T-helper 2 cell treated with Interferon-gamma antibody and Interleukin-4, amounts not matched to agents 100 ng/mL and 5 ng/mL, for 36 hours (primary cell): ENCODE measurements around the gene LRP1B. TPM values are rescaled to one million over a fixed set of nuclear protein-coding genes. Genes with fewer than 3 reads are reported as not detected.

Experiments
- intact Hi-C: fragments of 100-400 bp; cut with micrococcal nuclease; formaldehyde crosslinking; loops from one replicate; pipeline ENCODE4 v1.15.1; 2023
- total RNA-seq: library from RNA; stranded (reverse); gene quantifications from 2 replicates; pipeline ENCODE4 v1.2.3, GENCODE V29; 2022

The LRP1B gene
- total RNA-seq, 1 donor from 2014 or later, result not detected

DNA sequence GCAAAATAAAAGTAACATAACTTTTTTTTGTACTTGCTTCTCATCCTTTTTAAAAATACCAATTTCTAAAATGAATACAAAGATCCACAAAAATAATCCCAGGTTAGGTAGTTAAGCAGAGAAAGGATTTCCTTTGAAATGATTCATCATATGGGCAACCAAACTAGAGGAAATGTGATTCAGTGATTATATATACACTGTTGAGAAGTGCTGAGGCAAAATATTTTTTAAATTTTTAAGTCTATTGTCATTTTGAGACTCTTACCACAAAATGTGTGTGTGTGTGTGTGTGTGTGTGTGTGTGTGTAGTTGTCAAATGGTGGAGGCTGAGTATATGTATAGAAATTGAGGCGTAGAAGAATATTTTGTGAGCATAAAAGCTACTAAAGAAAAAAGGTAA is 1075.3 kb downstream of the LRP1B start:
- intact Hi-C loops, result no loop called here

DNA sequence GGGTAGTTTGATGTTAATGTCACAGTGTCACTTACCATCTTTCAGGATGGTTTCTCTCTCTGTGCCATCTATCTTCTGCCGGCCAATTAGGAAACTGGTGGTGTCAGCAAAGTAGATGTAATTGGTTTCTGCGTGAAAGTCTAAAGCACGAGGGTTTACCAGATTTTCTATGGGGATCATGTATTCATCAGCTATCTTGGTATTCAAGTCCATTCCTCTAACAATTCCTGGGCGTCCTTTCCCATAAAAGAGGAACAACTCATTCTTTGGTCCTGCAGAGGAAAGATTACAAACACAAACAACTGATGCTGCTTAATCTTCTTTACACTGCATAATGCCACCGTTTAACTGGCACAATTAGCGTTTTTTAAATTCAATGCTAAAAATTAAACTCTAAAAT is 1081.9 kb downstream of the LRP1B start:
- intact Hi-C loops, result no loop called here

- intact Hi-C loops, result no loop called here
These were observed 1089.5 kb downstream of the LRP1B start for GRCh38 chr2:141041281-141041680.

DNA sequence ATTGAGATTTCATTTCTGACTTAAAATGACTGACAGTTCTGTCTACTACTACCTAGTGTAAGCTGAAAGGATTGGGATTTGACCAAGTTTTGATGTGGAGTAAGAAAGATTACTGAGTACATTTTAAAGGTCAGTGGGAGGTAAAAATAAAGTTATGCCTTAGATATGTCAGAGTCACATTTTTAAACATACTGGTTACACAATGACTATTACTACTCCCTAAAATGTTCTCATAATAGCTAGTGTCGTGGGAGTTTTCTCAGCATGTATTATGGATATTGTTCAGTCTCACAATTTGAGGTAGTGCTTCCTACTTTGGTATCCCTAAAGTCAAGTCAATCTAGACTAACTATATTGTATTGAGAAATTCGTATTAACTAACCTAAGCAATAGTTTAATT is 1092.5 kb downstream of the LRP1B start:
- intact Hi-C loops, result no loop called here

- intact Hi-C loops, result no loop called here
These were observed 1093.5 kb downstream of the LRP1B start for GRCh38 chr2:141037361-141037760.

DNA sequence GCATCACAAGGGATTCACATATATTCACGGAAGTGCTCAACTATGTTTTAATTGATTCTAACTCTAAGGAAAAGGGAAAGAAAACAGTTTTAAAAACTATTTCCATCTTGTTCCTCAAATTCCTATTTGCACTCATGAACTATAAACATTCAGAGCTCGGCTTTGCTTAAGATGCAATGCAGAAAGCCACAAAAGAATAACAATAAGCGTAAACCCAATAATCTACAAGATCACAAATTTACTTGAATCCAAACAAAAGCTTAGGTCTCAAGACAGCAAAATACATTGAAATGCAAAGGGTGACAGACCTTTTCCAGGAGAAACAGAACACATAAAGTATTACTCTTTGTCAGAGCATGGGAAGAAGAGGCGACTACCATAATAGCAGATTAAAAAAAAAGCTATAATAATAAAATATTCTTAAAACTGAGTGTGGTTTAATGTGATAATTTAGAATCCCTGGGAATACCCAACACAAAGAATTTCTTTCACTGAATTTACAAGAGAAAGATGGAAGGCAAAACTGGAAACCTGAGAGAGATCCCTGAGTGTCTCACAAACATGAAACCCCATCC is 1094.9 kb downstream of the LRP1B start:
- intact Hi-C loops, result no loop called here

DNA sequence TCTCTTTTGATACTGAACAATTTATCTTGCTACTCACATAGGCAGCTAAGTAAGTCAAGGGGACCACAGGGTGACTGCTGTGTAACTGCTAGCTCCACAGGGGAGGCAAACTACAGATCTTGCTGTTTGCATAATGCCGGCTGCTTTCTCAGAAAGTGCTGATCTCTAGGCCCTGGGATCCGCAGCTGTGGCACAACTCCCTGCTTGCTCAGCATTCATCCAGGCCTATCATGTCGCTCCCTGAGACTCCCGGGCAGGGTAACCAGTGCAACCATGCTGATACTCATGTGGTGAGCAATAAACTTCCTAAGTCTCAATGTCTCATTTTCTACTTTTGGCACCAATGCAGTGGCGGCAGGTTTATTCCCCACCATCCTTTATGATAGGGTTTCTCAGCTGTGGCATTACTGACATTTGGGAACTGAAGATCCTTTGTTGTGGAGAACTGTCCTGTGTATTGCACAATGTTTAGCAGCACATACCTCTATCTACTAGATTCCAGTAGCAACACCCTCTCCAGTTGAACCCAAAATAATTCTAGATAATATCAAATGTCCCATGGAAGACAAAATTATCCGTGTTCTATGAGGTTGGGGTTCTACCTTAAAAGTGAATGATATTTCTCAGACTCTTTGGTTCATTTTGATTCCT is 1101.3 kb downstream of the LRP1B start:
- intact Hi-C loops, result no loop called here

DNA sequence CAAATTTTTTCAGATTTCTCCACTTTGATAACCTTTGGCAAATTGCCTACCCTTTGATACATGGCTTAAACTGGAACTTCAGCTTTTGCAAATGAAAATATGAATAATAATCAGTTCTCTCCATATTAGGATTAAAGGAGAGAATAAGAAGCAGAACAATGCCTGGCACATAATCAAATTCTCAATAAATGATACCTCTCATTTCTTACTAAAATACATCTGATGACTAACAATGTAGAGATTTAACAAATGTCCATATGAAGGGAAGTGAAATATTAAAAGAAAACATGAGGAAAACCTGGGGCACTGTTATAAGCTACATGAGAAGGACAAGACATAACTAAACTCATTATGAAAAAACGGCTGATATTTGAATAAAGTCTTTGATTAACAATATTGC is 1103.6 kb downstream of the LRP1B start:
- intact Hi-C loops, result no loop called here

DNA sequence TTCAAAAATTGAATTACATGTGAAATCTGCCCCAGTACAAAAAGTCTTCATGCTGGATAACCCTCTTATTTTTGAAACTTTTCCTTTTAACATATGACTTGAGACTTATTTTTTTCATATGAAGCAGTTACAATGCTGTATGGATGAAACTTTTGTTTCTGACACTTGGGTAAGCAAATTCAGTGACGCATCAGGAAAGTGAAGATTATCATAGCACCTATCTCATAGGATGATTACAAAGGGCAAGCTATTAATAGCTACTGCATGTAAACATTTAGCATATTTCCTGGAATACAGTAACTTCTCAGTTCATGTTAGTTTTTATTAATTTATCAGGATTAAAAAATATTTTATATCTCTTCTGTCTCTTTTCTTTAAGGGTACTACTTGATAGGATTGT is 1109.2 kb downstream of the LRP1B start:
- intact Hi-C loops, result no loop called here

- intact Hi-C loops, result no loop called here
These were observed 1109.7 kb downstream of the LRP1B start for GRCh38 chr2:141021109-141021508.

GRCh38 chr2:141020346-141020745 is 1110.5 kb downstream of the LRP1B start:
- intact Hi-C loops, result no loop called here

DNA sequence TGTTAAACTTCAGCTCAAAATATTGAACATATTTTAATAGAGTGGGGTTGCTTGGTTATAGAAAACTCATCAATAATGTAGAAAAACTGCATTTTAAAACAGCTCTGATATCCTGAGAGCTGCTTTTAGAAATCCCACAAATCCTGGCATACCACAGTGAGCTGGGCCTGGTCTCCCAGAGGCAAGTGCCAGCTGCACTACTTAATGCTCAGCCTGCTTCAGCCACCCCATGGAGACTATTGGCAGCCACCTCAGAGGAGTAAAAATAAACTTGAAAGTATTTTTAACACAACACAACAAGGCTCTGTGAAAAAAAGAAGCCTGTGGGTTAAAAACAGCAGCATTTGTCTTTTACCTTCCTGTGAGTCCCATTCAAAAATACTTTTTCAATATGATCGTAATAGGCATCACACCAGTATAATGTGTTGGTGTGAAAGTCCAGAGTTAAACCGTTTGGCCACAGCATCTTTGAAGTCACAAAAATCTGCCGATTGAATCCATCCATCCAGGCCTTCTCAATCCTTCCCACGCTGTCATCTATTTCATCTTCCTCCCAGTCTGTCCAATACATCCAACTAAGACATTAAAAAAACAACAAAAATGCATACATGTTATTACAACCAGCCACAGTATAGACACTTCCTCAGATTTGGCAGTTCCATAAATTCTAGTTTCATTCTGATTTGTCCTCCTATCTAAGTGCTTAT is 1115.3 kb downstream of the LRP1B start:
- intact Hi-C loops, result no loop called here

GRCh38 chr2:141003967-141004657 is 1126.7 kb downstream of the LRP1B start:
- intact Hi-C loops, result no loop called here

GRCh38 chr2:141001750-141002149 is 1129.1 kb downstream of the LRP1B start:
- intact Hi-C loops, result no loop called here

- intact Hi-C loops, result no loop called here
These were observed 1132.2 kb downstream of the LRP1B start for GRCh38 chr2:140998577-140998976.

- intact Hi-C loops, result no loop called here
These were observed 1132.8 kb downstream of the LRP1B start for GRCh38 chr2:140998017-140998416.

GRCh38 chr2:140994856-140995255 is 1136.0 kb downstream of the LRP1B start:
- intact Hi-C loops, result no loop called here

DNA sequence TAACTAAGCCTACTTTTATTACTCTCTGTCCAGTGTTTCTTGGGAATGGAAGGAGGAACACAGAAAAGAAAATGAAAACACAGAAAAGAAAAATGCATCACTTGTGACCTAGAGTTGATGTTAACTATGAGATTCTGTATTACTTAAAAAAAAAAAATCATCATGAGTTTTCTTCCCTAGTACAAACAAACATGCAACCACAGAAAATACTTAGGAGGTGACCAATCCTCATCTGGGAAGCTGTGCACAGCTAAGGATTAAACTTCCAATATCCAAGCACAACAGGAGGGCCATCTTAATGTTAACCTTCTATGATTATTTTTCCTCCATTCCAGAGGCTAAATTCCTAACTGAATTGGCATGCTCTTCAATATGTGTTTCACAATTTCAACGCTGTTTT is 1140.4 kb downstream of the LRP1B start:
- intact Hi-C loops, result no loop called here

- intact Hi-C loops, result no loop called here
These were observed 1142.2 kb downstream of the LRP1B start for GRCh38 chr2:140988597-140988996.

DNA sequence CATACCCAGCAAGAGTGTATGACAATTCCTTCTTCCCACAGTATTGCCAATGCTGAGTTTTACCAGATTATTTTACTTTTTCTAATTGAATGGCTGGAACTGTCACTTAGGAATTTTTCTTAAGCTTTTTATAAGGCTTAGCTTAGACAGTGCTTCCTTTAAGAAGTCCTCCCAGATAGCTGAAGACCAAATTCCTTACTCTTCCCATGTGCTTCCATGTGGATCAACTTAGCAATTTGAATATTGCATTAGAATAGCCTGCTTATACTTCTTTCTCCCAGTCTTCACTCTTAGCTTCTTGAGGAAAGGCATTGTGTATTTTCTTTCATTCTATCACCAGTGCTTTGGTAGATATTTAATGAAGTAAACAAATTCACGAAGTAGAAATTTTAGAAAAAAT is 1144.4 kb downstream of the LRP1B start:
- intact Hi-C loops, result no loop called here

DNA sequence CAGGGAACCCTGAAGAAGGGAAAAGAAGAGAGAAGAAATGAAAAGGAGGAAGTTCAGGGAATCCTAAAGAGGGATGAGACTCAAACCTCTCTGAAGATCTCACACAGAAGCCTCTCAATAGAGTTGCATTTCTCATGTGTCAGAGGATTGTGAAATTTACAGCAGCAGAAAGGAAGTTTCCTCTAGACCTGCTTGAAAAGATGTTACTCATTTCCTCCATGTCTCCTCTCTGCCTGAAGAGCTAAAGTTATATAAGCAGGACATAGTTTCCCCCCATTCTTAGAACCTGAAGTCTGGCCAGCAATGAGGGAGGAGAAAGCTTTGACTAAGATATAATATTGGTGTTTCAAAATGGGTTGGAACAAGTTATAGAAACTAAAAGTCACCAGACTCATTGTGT is 1155.6 kb downstream of the LRP1B start:
- intact Hi-C loops, result no loop called here

- intact Hi-C loops, result no loop called here
These were observed 1158.1 kb downstream of the LRP1B start for GRCh38 chr2:140972724-140973123.
